ENCODE results near the gene ANKRD34A. TPM values are rescaled to one million over a fixed set of nuclear protein-coding genes. Genes with fewer than 3 reads are reported as not detected.

The ANKRD34A gene
- total RNA-seq, 1 experiment from 2014 or later = 0.22 TPM

DNA sequence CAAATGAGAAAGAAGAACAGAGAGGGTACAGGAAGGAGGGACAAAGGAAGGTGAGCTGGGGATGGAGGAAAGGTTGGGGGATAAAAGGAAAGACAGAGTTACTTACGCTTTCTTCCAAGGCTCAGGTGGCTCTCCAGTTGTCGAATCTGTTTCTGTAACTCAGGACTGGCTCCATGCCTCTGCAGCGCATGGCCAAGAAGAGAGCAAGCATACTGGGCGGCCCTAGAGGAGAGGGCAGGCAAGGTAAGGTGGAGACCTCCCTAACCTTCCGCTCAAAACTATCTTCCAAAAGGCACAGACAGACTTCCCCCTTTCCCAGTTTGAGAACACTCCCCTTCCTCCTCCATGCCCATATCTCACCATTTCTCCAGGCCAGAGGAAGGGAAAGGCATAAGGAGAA lies 46.8 kb downstream of the ANKRD34A start (continued):
- TF ChIP-seq, protein P1, sequence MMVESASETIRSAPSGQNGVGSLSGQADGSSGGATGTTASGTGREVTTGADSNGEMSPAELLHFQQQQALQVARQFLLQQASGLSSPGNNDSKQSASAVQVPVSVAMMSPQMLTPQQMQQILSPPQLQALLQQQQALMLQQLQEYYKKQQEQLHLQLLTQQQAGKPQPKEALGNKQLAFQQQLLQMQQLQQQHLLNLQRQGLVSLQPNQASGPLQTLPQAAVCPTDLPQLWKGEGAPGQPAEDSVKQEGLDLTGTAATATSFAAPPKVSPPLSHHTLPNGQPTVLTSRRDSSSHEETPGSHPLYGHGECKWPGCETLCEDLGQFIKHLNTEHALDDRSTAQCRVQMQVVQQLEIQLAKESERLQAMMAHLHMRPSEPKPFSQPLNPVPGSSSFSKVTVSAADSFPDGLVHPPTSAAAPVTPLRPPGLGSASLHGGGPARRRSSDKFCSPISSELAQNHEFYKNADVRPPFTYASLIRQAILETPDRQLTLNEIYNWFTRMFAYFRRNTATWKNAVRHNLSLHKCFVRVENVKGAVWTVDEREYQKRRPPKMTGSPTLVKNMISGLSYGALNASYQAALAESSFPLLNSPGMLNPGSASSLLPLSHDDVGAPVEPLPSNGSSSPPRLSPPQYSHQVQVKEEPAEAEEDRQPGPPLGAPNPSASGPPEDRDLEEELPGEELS (CRISPR knock-in tag; IDR thresholded peaks at IDR 0.05) = no peak
- TF ChIP-seq, protein P2, sequence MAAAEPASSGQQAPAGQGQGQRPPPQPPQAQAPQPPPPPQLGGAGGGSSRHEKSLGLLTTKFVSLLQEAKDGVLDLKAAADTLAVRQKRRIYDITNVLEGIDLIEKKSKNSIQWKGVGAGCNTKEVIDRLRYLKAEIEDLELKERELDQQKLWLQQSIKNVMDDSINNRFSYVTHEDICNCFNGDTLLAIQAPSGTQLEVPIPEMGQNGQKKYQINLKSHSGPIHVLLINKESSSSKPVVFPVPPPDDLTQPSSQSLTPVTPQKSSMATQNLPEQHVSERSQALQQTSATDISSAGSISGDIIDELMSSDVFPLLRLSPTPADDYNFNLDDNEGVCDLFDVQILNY (CRISPR knock-in tag; IDR thresholded peaks at IDR 0.05) = no peak
- TF ChIP-seq, protein P3, sequence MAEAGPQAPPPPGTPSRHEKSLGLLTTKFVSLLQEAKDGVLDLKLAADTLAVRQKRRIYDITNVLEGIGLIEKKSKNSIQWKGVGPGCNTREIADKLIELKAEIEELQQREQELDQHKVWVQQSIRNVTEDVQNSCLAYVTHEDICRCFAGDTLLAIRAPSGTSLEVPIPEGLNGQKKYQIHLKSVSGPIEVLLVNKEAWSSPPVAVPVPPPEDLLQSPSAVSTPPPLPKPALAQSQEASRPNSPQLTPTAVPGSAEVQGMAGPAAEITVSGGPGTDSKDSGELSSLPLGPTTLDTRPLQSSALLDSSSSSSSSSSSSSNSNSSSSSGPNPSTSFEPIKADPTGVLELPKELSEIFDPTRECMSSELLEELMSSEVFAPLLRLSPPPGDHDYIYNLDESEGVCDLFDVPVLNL (CRISPR knock-in tag; IDR thresholded peaks at IDR 0.05; ENCODE audit: borderline replicate concordance, low read depth) = no peak
- TF ChIP-seq ZNF396 (CRISPR knock-in tag; IDR thresholded peaks at IDR 0.05; ENCODE audit: borderline replicate concordance) (no peak), IRF2 (CRISPR knock-in tag; IDR thresholded peaks at IDR 0.05; ENCODE audit: borderline replicate concordance, low read depth) (no peak), RORB (CRISPR knock-in tag; IDR thresholded peaks at IDR 0.05) (no peak), ZNF317 (CRISPR knock-in tag; IDR thresholded peaks at IDR 0.05; ENCODE audit: borderline replicate concordance, low read depth) (no peak), MXD4 (CRISPR knock-in tag; IDR thresholded peaks at IDR 0.05; ENCODE audit: borderline replicate concordance) (no peak)
- TF ChIP-seq, protein P4, sequence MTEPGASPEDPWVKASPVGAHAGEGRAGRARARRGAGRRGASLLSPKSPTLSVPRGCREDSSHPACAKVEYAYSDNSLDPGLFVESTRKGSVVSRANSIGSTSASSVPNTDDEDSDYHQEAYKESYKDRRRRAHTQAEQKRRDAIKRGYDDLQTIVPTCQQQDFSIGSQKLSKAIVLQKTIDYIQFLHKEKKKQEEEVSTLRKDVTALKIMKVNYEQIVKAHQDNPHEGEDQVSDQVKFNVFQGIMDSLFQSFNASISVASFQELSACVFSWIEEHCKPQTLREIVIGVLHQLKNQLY (CRISPR knock-in tag; IDR thresholded peaks at IDR 0.05) = no peak
- TF ChIP-seq, protein P5, sequence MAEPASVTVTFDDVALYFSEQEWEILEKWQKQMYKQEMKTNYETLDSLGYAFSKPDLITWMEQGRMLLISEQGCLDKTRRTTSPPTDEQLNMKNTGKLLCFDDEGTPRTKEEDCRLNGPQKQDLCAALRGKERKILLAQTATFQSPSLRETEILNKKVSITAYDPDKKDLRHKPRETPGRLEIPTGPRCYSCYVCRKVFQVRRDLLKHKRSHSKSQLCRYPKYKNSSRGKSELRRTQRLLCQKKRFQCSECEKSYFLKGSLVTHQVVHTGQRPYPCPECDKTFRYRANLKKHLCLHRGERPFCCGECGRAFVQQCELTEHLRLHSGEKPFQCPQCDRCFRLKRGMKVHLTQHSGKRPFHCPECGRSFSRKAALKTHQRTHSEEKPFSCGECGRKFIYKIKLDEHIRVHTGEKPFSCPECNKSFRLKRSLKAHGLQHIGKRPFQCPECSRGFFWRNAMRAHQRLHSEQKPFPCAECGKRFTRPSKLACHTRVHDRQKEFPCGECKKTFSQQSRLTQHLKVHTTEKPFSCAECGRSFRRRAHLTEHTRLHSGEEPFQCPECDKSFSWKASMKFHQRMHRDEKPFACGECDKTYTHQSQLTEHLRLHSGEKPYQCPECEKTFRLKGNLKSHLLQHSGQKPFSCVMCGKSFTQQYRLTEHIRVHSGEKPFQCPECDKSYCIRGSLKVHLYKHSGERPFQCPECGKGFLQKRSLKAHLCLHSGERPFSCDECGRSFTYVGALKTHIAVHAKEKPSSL (CRISPR knock-in tag; conservative IDR thresholded peaks at IDR 0.05) = no peak
- TF ChIP-seq, protein P6, sequence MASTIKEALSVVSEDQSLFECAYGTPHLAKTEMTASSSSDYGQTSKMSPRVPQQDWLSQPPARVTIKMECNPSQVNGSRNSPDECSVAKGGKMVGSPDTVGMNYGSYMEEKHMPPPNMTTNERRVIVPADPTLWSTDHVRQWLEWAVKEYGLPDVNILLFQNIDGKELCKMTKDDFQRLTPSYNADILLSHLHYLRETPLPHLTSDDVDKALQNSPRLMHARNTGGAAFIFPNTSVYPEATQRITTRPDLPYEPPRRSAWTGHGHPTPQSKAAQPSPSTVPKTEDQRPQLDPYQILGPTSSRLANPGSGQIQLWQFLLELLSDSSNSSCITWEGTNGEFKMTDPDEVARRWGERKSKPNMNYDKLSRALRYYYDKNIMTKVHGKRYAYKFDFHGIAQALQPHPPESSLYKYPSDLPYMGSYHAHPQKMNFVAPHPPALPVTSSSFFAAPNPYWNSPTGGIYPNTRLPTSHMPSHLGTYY (CRISPR knock-in tag; IDR thresholded peaks at IDR 0.05) = no peak

DNA sequence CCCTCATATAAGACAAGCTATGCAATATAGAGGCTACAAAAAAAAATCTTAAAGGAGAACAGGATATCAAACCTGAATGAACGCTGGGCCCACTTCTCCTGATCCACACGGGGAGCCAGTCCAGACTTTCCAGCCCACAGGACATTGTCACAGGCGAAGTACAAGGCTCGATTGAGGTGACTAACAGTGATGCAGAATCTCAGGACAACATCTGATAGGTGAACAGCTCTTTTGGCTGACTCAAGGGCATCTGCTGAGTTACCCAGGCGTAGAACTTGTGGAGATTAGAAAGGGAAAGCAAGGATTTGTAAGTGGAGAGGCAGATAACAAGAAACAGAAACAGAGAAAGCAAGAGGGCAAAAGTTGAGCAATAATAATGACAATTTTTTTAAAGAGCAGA lies 47.6 kb downstream of the ANKRD34A start:
- Mint-ChIP-seq H3K4me1 (peaks cover 19% of the 10 kb centered on the region), H3K27me3 (ENCODE audit: low read depth) (peaks cover 10% of the 10 kb centered on the region), H3K36me3 (no peaks in the 10 kb centered on the region), H3K27ac (no peak overlapping the region), H3K4me3 (peak overlapping the region; percentile 86), H3K9me3 (no peaks in the 10 kb centered on the region)
- DNase-seq (ENCODE audit: low spot score) = no peak
- no peak for ATAC-seq
- POLR2A ChIA-PET = no interaction called here
- TF ChIP-seq ZNF416 (CRISPR knock-in tag; IDR thresholded peaks at IDR 0.05) = no peak
- TF ChIP-seq, protein P7, sequence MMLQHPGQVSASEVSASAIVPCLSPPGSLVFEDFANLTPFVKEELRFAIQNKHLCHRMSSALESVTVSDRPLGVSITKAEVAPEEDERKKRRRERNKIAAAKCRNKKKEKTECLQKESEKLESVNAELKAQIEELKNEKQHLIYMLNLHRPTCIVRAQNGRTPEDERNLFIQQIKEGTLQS (CRISPR knock-in tag; conservative IDR thresholded peaks at IDR 0.05) = no peak
- TF ChIP-seq NR2C2 (CRISPR knock-in tag; IDR thresholded peaks at IDR 0.05) = no peak
- TF ChIP-seq ZNF121 (CRISPR knock-in tag; IDR thresholded peaks at IDR 0.05) = no peak
- TF ChIP-seq, protein P8, sequence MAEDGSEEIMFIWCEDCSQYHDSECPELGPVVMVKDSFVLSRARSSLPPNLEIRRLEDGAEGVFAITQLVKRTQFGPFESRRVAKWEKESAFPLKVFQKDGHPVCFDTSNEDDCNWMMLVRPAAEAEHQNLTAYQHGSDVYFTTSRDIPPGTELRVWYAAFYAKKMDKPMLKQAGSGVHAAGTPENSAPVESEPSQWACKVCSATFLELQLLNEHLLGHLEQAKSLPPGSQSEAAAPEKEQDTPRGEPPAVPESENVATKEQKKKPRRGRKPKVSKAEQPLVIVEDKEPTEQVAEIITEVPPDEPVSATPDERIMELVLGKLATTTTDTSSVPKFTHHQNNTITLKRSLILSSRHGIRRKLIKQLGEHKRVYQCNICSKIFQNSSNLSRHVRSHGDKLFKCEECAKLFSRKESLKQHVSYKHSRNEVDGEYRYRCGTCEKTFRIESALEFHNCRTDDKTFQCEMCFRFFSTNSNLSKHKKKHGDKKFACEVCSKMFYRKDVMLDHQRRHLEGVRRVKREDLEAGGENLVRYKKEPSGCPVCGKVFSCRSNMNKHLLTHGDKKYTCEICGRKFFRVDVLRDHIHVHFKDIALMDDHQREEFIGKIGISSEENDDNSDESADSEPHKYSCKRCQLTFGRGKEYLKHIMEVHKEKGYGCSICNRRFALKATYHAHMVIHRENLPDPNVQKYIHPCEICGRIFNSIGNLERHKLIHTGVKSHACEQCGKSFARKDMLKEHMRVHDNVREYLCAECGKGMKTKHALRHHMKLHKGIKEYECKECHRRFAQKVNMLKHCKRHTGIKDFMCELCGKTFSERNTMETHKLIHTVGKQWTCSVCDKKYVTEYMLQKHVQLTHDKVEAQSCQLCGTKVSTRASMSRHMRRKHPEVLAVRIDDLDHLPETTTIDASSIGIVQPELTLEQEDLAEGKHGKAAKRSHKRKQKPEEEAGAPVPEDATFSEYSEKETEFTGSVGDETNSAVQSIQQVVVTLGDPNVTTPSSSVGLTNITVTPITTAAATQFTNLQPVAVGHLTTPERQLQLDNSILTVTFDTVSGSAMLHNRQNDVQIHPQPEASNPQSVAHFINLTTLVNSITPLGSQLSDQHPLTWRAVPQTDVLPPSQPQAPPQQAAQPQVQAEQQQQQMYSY (CRISPR knock-in tag; IDR thresholded peaks at IDR 0.05) = peak; percentile 65; the same call in 1 of the 2 replicates
- no peak for TF ChIP-seq SMAD3 (CRISPR knock-in tag; IDR thresholded peaks at IDR 0.05; ENCODE audit: borderline replicate concordance)
- no peak for TF ChIP-seq KAT7 (CRISPR knock-in tag; IDR thresholded peaks at IDR 0.05; ENCODE audit: borderline replicate concordance)
- CTCF ChIA-PET = no interaction called here
